ENCODE measurements around the gene OLAH. TPM values are rescaled to one million over a fixed set of nuclear protein-coding genes. Genes with fewer than 3 reads are reported as not detected.

The OLAH gene
- total RNA-seq, 6 experiments from 2014 or later: 1.2 TPM; not detected in 5

GRCh38 chr10:15106352-15107013, 62.7 kb downstream of the OLAH start:
- WGBS (ENCODE audit: insufficient coverage, low coverage, low lambda C conversion rate, missing lambda C conversion rate): 64% methylated on average over 7 of the region's 8 CpGs
- Histone ChIP-seq H3K4me1 (peaks cover 0 to 17% (median 6%) of the 10 kb centered on the region in 4 donors), H3K27ac (no peak overlapping the region), H3K36me3 (peaks cover 0 to 42% (median 17%) of the 10 kb centered on the region in 4 donors), H3K4me3 (no peak overlapping the region), H3K9me3 (no peaks in the 10 kb centered on the region), H3K27me3 (no peaks in the 10 kb centered on the region)
- peak; percentile 64 to 85 (median 84) for TF ChIP-seq CTCF (IDR thresholded peaks at IDR 0.05)
- no peak for TF ChIP-seq POLR2A (IDR thresholded peaks at IDR 0.05)
- intact Hi-C loops (cut with DNase I): no loop called here
- peak in 1 of 3 donors; percentile 44 for DNase-seq
- ATAC-seq: peak; percentile 61 to 82 (median 70)

GRCh38 chr10:15112657-15113056, 68.9 kb downstream of the OLAH start:
- H3K36me3 ChIP-seq: peaks cover 0 to 10% (median under 1%) of the 10 kb centered on the region in 4 donors
- no peak for DNase-seq
- WGBS (ENCODE audit: insufficient coverage, low coverage, low lambda C conversion rate, missing lambda C conversion rate): 89% methylated on average over 8 of the region's 13 CpGs
- no peak overlapping the region for H3K4me3 ChIP-seq
- H3K9me3 ChIP-seq: no peaks in the 10 kb centered on the region
- no peaks in the 10 kb centered on the region for H3K27me3 ChIP-seq
- no peak overlapping the region for H3K27ac ChIP-seq
- ATAC-seq: no peak
- no peak for TF ChIP-seq CTCF (IDR thresholded peaks at IDR 0.05)
- TF ChIP-seq POLR2A (IDR thresholded peaks at IDR 0.05): no peak
- intact Hi-C loops (cut with DNase I): no loop called here
- peaks cover 0 to 17% (median 6%) of the 10 kb centered on the region in 4 donors for H3K4me1 ChIP-seq

- H3K9me3 ChIP-seq: no peaks in the 10 kb centered on the region
- intact Hi-C loops (cut with DNase I): no loop called here
- H3K27ac ChIP-seq: no peak overlapping the region
- no peak for DNase-seq
- peaks cover 0 to 12% (median 4%) of the 10 kb centered on the region in 4 donors for H3K4me1 ChIP-seq
- H3K36me3 ChIP-seq: peaks cover 0 to 17% (median 2%) of the 10 kb centered on the region in 4 donors
- 98% methylated on average over 4 of the region's 4 CpGs for WGBS (ENCODE audit: insufficient coverage, low coverage, low lambda C conversion rate, missing lambda C conversion rate)
- no peak overlapping the region for H3K4me3 ChIP-seq
- H3K27me3 ChIP-seq: no peaks in the 10 kb centered on the region
- ATAC-seq: no peak
- TF ChIP-seq POLR2A (IDR thresholded peaks at IDR 0.05): no peak
- no peak for TF ChIP-seq CTCF (IDR thresholded peaks at IDR 0.05)
Observed at GRCh38 chr10:15113766-15114165, 70.0 kb downstream of the OLAH start.

- intact Hi-C loops (cut with DNase I): no loop called here
- Histone ChIP-seq H3K27ac (no peak overlapping the region), H3K27me3 (no peaks in the 10 kb centered on the region), H3K36me3 (peaks cover 0 to 38% (median 6%) of the 10 kb centered on the region in 4 donors), H3K4me1 (no peaks in the 10 kb centered on the region), H3K4me3 (no peak overlapping the region), H3K9me3 (no peaks in the 10 kb centered on the region)
- TF ChIP-seq POLR2A (IDR thresholded peaks at IDR 0.05) (no peak), CTCF (IDR thresholded peaks at IDR 0.05) (no peak)
- DNase-seq: no peak
- no peak for ATAC-seq
- 94% methylated on average over 4 of the region's 5 CpGs for WGBS (ENCODE audit: insufficient coverage, low coverage, low lambda C conversion rate, missing lambda C conversion rate)
Observed at GRCh38 chr10:15116225-15116624, 72.5 kb downstream of the OLAH start.
